ENCODE measurements around the gene GPN2.

GRCh38 chr1:26828411-26828991, 61.6 kb downstream of the GPN2 start:
- TF ChIP-seq CTCF (IDR thresholded peaks at IDR 0.05; ENCODE audit: low read depth, low read length) (no peak), EZH2phosphoT487 (IDR thresholded peaks at IDR 0.05; ENCODE audit: low read depth) (no peak)
